Pancreas (tissue), 10 donors: ENCODE data around the gene LCE2D. TPM values are rescaled to one million over a fixed set of nuclear protein-coding genes. Genes with fewer than 3 reads are reported as not detected.
"Not testable (repeated sequence)": the region's sequence is repeated elsewhere in the genome, so short reads cannot be mapped to it uniquely, and the experiment has no call there.

ENCODE experiments used
- ATAC-seq, 4 donors: fragments of 200-7000 bp; cut with Tn5 transposase; one replicate each; pipeline versions ENCODE4 v1.8.0 to v1.9.1; 2020; ENCODE audit warnings: mild to moderate bottlenecking in 4 of 4, moderate library complexity in 4 of 4
- DNase-seq, 6 donors: peaks; one replicate each; pipeline ENCODE4 v3.0.0-alpha.2; 2020
- FAIRE-seq: peaks from 2 replicates; lab custom pipeline; 2012; peaks lifted over from hg19 to GRCh38; lab: Jason Lieb, UNC
- H3K27ac ChIP-seq, 4 donors: fragments of 200-600 bp; sonication (generic); 1 replicate in 3 of 4; 2 replicates in 1 of 4; pipeline versions ENCODE4 v1.5.0 to v1.8.0; 2020
- H3K27me3 ChIP-seq, 4 donors: fragments of 200-600 bp; one replicate each; pipeline ENCODE4 v1.8.0; 2021
- H3K36me3 ChIP-seq, 3 donors: fragments of 200-600 bp; sonication (generic) in 1 of 3; one replicate each; pipeline versions ENCODE4 v1.5.0 to v1.8.0; 2020 to 2021
- H3K4me1 ChIP-seq, 3 donors: fragments of 200-600 bp; one replicate each; pipeline ENCODE4 v1.8.0; 2021
- H3K4me3 ChIP-seq, 4 donors: fragments of 200-600 bp; sonication (generic) in 2 of 4; one replicate each; pipeline versions ENCODE4 v1.5.0 to v1.8.0; 2020 to 2021
- H3K9me3 ChIP-seq, 4 donors: fragments of 200-600 bp; one replicate each; pipeline ENCODE4 v1.8.0; 2021
- CTCF ChIP-seq, 4 donors: fragments of 200-600 bp; sonication (generic) in 3 of 4; IDR thresholded peaks; one replicate each; pipeline versions ENCODE4 v1.5.0 to v1.8.0; 2021; ENCODE audit warnings: antibody characterized with exemption in 4 of 4
- WGBS, 2 donors: extraction: QIAGEN DNeasy Blood & Tissue Kit; methylation state at CpG; one replicate each; pipeline ENCODE4 v1.1.7; 2013; 5-methylcytosine and 5-hydroxymethylcytosine counted together
- intact Hi-C, 3 donors: fragments of 100-400 bp; cut with DNase I; formaldehyde crosslinking; loops; one replicate each; pipeline versions ENCODE4 v1.11.1 to v1.14.2; 2022
- polyA plus RNA-seq, 2 donors: library from polyadenylated mRNA; stranded (reverse); fragments of 200-250 nt; gene quantifications; one replicate each; pipeline ENCODE4 v1.2.3, GENCODE V29; 2013
- total RNA-seq, 6 donors: library from RNA; stranded (reverse); fragmentation: NEBNext Ultra II Directional in 4 of 6; extraction: Animal tissue kit (Norgen Biotek cat#: 25700) in 4 of 6; gene quantifications; one replicate each; pipeline versions ENCODE4 v1.2.1 to v1.2.4, GENCODE V29; 2021 to 2023
- donor health status: healthy with polysubstance abuse.
- donor health status: DM: no; HTN: no; CAD: no; lungs with moderate emphysema.
- donor health status: DM: no; HTN: no; CAD: no.
- donor health status: control.
- donor health status: control.
- donor health status: Bipolar disorder and iron deficiency.
- donor health status: DM: yes; HTN: yes; CAD: no.
- donor health status: DM: no; HTN: no; CAD: no.
- donor health status: DM: no; HTN: no; CAD: no.
- donor health status: DM: yes; HTN: yes; CAD: no.

Gene LCE2D
- total and polyA plus RNA-seq, 8 donors, result not detected

DNA sequence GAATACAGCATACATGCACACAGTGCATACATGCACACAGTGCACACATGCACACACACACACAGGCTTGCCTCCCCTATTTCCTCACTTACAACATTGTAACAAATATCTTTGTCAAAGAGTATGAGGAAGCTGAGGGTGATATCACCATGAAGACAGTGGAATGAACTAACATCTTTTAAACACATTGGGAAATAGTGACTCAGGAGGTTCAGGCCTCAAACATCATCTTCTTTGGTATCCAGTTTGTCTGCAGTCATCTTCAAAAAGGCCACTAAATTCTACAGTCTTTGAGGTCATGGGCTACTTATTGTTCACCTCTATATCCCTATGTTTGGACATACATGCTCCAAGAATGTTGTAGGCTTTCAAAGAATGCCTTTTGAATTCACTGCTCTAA is 20.7 kb downstream of the LCE2D start:
- no peak for TF ChIP-seq CTCF (IDR thresholded peaks at IDR 0.05)

DNA sequence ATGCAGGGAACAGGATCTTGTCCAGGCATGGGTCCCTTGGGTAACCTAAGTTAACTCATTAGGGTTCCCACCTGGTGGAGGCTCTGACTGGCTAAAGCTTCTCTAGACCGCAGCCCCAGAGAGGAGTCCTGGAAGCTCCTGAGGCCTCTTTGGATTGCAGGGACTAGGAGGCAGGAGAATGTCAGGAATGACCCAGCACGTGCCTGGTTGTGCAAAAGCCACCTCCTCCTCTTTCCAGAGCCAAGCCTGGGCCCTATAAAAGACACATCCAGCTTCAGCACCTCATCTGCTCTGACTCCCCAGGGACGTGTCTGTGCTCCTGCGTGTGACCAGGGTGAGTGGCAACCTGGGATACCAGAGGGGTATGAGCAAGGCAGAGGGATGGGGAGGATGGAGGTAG is 22.6 kb downstream of the LCE2D start, which contains the start of gene LCE2B:
TSS of gene LCE2B (plus strand) at position 301 of the 400 bp plus-strand sequence. CDS start 721 bp downstream, outside the sequence.
- intact Hi-C loops, ATAC-seq, H3K36me3 ChIP-seq, H3K9me3 ChIP-seq, H3K27ac ChIP-seq, H3K27me3 ChIP-seq, DNase-seq, FAIRE-seq, H3K4me1 ChIP-seq, H3K4me3 ChIP-seq: not testable (repeated sequence)
- 43 to 61% methylated on average over 3 to 4 of the region's 4 CpGs for WGBS, 2 donors

More for the DNA sequence above, 20.7 kb downstream of the LCE2D start:
- Histone ChIP-seq H3K9me3 (no peaks in the 10 kb centered on the region), H3K4me1 (no peaks in the 10 kb centered on the region), H3K4me3 (no peak overlapping the region), H3K27ac (no peak overlapping the region), H3K27me3 (no peaks in the 10 kb centered on the region), H3K36me3 (no peaks in the 10 kb centered on the region)
- ATAC-seq (no peak), FAIRE-seq (no peak), DNase-seq (no peak)
- intact Hi-C loops, result no loop called here

DNA sequence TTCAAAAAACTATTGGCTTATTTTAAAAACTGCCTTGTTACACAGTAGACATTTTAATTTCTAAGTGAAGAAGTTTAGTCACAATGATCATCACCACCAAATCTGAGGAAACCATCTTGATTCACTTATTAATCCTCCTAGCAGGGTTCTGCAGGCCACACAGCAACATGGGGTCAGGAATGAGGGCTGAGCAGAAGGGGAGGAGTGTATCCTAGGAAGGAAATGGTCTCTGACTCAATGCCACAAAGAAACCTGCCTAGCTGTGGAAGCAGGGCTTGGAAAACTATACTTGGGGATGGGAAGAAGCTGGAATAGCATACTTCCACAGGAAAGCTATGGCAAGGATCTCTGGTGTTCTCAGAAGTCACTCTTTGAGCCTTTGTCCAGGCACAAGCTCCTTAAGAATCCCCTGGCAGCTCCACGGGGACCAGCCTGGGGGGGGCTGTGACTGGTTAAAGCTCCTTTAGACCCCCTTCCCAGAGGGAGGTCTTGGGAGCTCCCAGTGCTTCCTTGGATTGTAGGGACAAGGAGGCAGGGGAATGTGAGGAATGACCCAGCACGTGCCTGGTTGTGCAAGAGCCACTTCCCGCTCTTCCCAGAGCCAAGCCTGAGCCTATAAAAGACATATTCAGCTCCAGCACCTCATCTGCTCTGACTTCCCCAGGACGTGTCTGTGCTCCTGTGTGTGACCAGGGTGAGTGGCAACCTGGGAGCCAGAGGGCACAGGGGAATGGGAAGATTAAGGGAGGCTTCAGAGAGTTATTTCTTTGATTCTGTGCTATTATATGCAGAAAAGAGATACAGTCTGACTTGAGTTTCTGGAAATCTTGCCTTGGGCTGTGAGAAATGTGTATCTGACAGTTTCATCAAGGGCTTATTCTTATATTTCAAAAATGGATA is 34.8 kb downstream of the LCE2D start, which contains the start of gene LCE2A:
TSS of gene LCE2A (plus strand) at position 645 of the 900 bp plus-strand sequence. CDS start 557 bp downstream, outside the sequence.
- Histone ChIP-seq H3K4me3 (no peak within 1 kb of the TSS), H3K27ac (no peak within 1 kb of the TSS), H3K36me3 (no peaks in the 10 kb centered on the region), H3K27me3 (no peaks in the 10 kb centered on the region), H3K4me1 (no peaks in the 10 kb centered on the region), H3K9me3 (no peaks in the 10 kb centered on the region)
- ATAC-seq (no peak), FAIRE-seq (no peak), DNase-seq (no peak)
- WGBS, 2 donors, result 29 to 39% methylated on average over 4 of the region's 4 CpGs
- TF ChIP-seq CTCF (IDR thresholded peaks at IDR 0.05), result no peak
- intact Hi-C loops, result no loop called here

- intact Hi-C loops, result no loop called here
- WGBS, 2 donors, result 70 to 71% methylated on average over 4 of the region's 4 CpGs
These were observed 36.6 kb downstream of the LCE2D start for GRCh38 chr1:152699746-152700145.

GRCh38 chr1:152707860-152708259 is 44.7 kb downstream of the LCE2D start, which contains the start of gene LCE4A:
TSS of gene LCE4A (plus strand) at chr1:152708160. CDS start at chr1:152709076, 916 bp downstream.
- H3K9me3 ChIP-seq, result no peaks in the 10 kb centered on the region
- no peak for TF ChIP-seq CTCF (IDR thresholded peaks at IDR 0.05)
- H3K36me3 ChIP-seq, result no peaks in the 10 kb centered on the region
- FAIRE-seq, result no peak
- H3K27me3 ChIP-seq, result no peaks in the 10 kb centered on the region
- 82 to 83% methylated on average over 2 of the region's 2 CpGs for WGBS, 2 donors
- H3K4me1 ChIP-seq, result no peaks in the 10 kb centered on the region
- no peak for ATAC-seq
- no peak within 1 kb of the TSS for H3K4me3 ChIP-seq
- intact Hi-C loops, result no loop called here
- H3K27ac ChIP-seq, result no peak within 1 kb of the TSS
- no peak for DNase-seq

More at GRCh38 chr1:152699746-152700145, 36.6 kb downstream of the LCE2D start:
- FAIRE-seq (no peak), DNase-seq (no peak), ATAC-seq (no peak)
- no peak for TF ChIP-seq CTCF (IDR thresholded peaks at IDR 0.05)
- no peaks in the 10 kb centered on the region for H3K9me3 ChIP-seq
- no peak overlapping the region for H3K4me3 ChIP-seq
- no peak overlapping the region for H3K27ac ChIP-seq
- no peaks in the 10 kb centered on the region for H3K36me3 ChIP-seq
- no peaks in the 10 kb centered on the region for H3K27me3 ChIP-seq
- no peaks in the 10 kb centered on the region for H3K4me1 ChIP-seq

Other genes with a start within 250 kb of the LCE2D start
- gene CRNN, start 249.1 kb upstream of the LCE2D start, total RNA-seq, result not detected
- under 1 TPM; 0.52 to 0.76 TPM for gene CRNN, start 249.1 kb upstream of the LCE2D start, polyA plus RNA-seq
- gene LCE5A, start 152.6 kb upstream of the LCE2D start, total RNA-seq, result not detected
- gene LCE5A, start 152.6 kb upstream of the LCE2D start, polyA plus RNA-seq, result not detected
- not detected for gene CRCT1, start 148.9 kb upstream of the LCE2D start, total RNA-seq
- under 1 TPM in 1 of 2 donors, not detected in 1; 0.30 TPM for gene CRCT1, start 148.9 kb upstream of the LCE2D start, polyA plus RNA-seq
- not detected for gene LCE3E, start 96.6 kb upstream of the LCE2D start, total RNA-seq
- not detected for gene LCE3E, start 96.6 kb upstream of the LCE2D start, polyA plus RNA-seq
- gene LCE3D, start 82.9 kb upstream of the LCE2D start, total RNA-seq, result not detected
- gene LCE3D, start 82.9 kb upstream of the LCE2D start, polyA plus RNA-seq, result not detected
- gene LCE3C, start 63.1 kb upstream of the LCE2D start, total RNA-seq, result not detected
- gene LCE3C, start 63.1 kb upstream of the LCE2D start, polyA plus RNA-seq, result not detected
- gene LCE3B, start 49.6 kb upstream of the LCE2D start, total RNA-seq, result not detected
- gene LCE3B, start 49.6 kb upstream of the LCE2D start, polyA plus RNA-seq, result not detected
- not detected for gene LCE3A, start 40.3 kb upstream of the LCE2D start, total RNA-seq
- gene LCE3A, start 40.3 kb upstream of the LCE2D start, polyA plus RNA-seq, result not detected
- gene LCE2C, start 11.9 kb downstream of the LCE2D start, total RNA-seq, result not detected
- not detected for gene LCE2C, start 11.9 kb downstream of the LCE2D start, polyA plus RNA-seq
- not detected for gene LCE2B, start 22.7 kb downstream of the LCE2D start, total RNA-seq
- not detected for gene LCE2B, start 22.7 kb downstream of the LCE2D start, polyA plus RNA-seq
- not detected for gene LCE2A, start 35.0 kb downstream of the LCE2D start, total RNA-seq
- not detected for gene LCE2A, start 35.0 kb downstream of the LCE2D start, polyA plus RNA-seq
- not detected for gene LCE4A, start 44.8 kb downstream of the LCE2D start, total RNA-seq
- not detected for gene LCE4A, start 44.8 kb downstream of the LCE2D start, polyA plus RNA-seq
- gene KPRP, start 94.6 kb downstream of the LCE2D start, total RNA-seq, result not detected
- not detected for gene KPRP, start 94.6 kb downstream of the LCE2D start, polyA plus RNA-seq
- gene LCE1F, start 111.8 kb downstream of the LCE2D start, total RNA-seq, result not detected
- gene LCE1F, start 111.8 kb downstream of the LCE2D start, polyA plus RNA-seq, result not detected
- not detected for gene LCE1E, start 122.9 kb downstream of the LCE2D start, total RNA-seq
- not detected for gene LCE1E, start 122.9 kb downstream of the LCE2D start, polyA plus RNA-seq
- not detected for gene LCE1D, start 133.3 kb downstream of the LCE2D start, total RNA-seq
- not detected for gene LCE1D, start 133.3 kb downstream of the LCE2D start, polyA plus RNA-seq
- not detected for gene LCE1C, start 143.3 kb downstream of the LCE2D start, total RNA-seq
- gene LCE1C, start 143.3 kb downstream of the LCE2D start, polyA plus RNA-seq, result not detected
- not detected for gene LCE1B, start 148.6 kb downstream of the LCE2D start, total RNA-seq
- not detected for gene LCE1B, start 148.6 kb downstream of the LCE2D start, polyA plus RNA-seq
- not detected for gene LCE1A, start 164.1 kb downstream of the LCE2D start, total RNA-seq
- not detected for gene LCE1A, start 164.1 kb downstream of the LCE2D start, polyA plus RNA-seq
- not detected for gene LCE6A, start 179.5 kb downstream of the LCE2D start, total RNA-seq
- gene LCE6A, start 179.5 kb downstream of the LCE2D start, polyA plus RNA-seq, result not detected
- gene LCE7A, start 196.6 kb downstream of the LCE2D start, total RNA-seq, result not detected
- gene LCE7A, start 196.6 kb downstream of the LCE2D start, polyA plus RNA-seq, result not detected
- gene SMCP, start 214.9 kb downstream of the LCE2D start, total RNA-seq, result not detected
- gene SMCP, start 214.9 kb downstream of the LCE2D start, polyA plus RNA-seq, result not detected
- gene IVL, start 245.2 kb downstream of the LCE2D start, total RNA-seq, result not detected
- under 1 TPM in 1 of 2 donors, not detected in 1; 0.02 TPM for gene IVL, start 245.2 kb downstream of the LCE2D start, polyA plus RNA-seq